GM12878 (cell line): ENCODE data around the gene GPRC5D.

Experiments used
- EZH2 ChIP-seq: IDR thresholded peaks from 2 replicates; pipeline ENCODE4 v1.6.1; 2012; ENCODE audit warnings: low read depth, mild to moderate bottlenecking, control low read depth, inconsistent platforms, low read length, borderline replicate concordance; ENCODE audit not compliant: control insufficient read depth
- HDGF ChIP-seq: fragments of 450-650 bp; IDR thresholded peaks from 2 replicates; pipeline ENCODE4 v1.6.1; 2016; ENCODE audit warnings: antibody characterized with exemption
- NFYA ChIP-seq: IDR thresholded peaks from 2 replicates; pipeline ENCODE4 v1.6.1; 2011; ENCODE audit warnings: low read depth, mild to moderate bottlenecking, low read length, improper control_type of control experiment, borderline replicate concordance
- NRF1 ChIP-seq: conservative IDR thresholded peaks from 2 replicates; pipeline ENCODE4 v1.6.1; 2011; ENCODE audit warnings: mild to moderate bottlenecking, low read depth, low read length, improper control_type of control experiment
- POLR2A ChIP-seq: IDR thresholded peaks from 2 replicates; pipeline ENCODE4 v1.6.1; 2011; ENCODE audit warnings: low read depth, mild to moderate bottlenecking, low read length
- POLR2AphosphoS5 ChIP-seq: IDR thresholded peaks from 2 replicates; pipeline ENCODE4 v1.6.1; 2011; ENCODE audit warnings: mild to moderate bottlenecking, low read length, inconsistent platforms
- SMC3 ChIP-seq: IDR thresholded peaks from 2 replicates; pipeline ENCODE4 v1.6.1; 2011; ENCODE audit warnings: low read length, improper control_type of control experiment, borderline replicate concordance
- TF ChIP-seq, protein P1 (sequence below): IDR thresholded peaks from 2 replicates; pipeline ENCODE4 v1.6.1; 2012; ENCODE audit warnings: mild to moderate bottlenecking, low read depth, low read length
- TF ChIP-seq, protein P2 (sequence below): fragments of 150-350 bp; IDR thresholded peaks from 2 replicates; pipeline ENCODE4 v1.6.1; 2016; ENCODE audit warnings: low read depth, low read length
- TF ChIP-seq, protein P3 (sequence below): fragments of 450-650 bp; formaldehyde crosslinking; IDR thresholded peaks from 2 replicates; pipeline ENCODE4 v1.4.0; 2022; ENCODE audit warnings: mild to moderate bottlenecking, moderate library complexity
- TF ChIP-seq, protein P4 (sequence below): fragments of 450-650 bp; IDR thresholded peaks from 2 replicates; pipeline ENCODE4 v1.6.1; 2018; ENCODE audit warnings: mild to moderate bottlenecking, low read depth, moderate library complexity; ENCODE audit not compliant: partially characterized antibody

DNA sequence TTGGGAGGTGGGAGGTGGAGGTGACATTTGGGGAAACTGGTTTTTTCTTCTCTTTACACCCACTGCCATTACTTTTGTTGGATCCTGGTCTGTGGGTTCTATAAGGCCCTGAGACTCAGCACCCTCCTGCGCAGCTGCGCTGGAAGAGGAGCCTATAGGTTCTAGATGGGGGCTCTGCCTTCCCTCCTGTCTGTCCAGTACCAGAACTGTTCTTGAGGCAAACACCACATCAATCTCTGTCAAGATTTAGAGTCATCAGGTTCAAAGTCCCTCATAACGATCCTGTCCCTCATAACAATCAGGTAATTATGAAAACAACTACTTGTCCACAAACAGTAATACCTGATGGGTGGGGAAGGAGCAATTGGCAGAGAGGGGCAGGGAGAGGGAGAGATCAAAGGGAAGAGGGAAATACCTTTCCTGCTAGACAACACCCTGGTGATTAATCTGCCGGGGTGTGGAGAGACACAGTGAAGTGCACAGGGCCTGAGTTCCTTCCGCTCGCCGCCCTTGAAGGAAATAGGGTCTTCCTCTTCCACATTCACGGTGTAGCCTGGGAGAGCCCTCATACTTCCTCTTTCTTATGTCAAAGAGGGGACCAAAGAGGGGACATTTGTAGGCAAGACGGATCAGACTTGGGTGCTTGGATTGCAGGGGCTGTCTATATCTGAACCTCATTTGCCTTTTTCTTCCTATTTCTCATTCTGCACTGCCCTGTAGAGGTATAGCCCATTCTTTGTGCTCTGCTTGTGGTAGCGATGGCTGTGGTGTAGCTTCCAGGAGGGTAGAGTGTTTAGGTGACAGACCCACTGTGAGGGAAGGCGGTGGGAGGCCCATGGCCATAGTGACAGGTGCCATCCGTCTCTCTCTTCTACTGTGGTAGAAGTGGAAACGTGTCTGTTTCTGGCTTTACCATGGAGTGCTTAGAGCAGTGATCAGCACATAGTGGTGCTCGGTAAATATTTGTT, 48.0 kb downstream of the GPRC5D start:
- TF ChIP-seq POLR2AphosphoS5 (no peak), EZH2 (no peak), NRF1 (no peak), SMC3 (no peak), POLR2A (no peak), HDGF (no peak), NFYA (no peak)
- TF ChIP-seq, protein P1, sequence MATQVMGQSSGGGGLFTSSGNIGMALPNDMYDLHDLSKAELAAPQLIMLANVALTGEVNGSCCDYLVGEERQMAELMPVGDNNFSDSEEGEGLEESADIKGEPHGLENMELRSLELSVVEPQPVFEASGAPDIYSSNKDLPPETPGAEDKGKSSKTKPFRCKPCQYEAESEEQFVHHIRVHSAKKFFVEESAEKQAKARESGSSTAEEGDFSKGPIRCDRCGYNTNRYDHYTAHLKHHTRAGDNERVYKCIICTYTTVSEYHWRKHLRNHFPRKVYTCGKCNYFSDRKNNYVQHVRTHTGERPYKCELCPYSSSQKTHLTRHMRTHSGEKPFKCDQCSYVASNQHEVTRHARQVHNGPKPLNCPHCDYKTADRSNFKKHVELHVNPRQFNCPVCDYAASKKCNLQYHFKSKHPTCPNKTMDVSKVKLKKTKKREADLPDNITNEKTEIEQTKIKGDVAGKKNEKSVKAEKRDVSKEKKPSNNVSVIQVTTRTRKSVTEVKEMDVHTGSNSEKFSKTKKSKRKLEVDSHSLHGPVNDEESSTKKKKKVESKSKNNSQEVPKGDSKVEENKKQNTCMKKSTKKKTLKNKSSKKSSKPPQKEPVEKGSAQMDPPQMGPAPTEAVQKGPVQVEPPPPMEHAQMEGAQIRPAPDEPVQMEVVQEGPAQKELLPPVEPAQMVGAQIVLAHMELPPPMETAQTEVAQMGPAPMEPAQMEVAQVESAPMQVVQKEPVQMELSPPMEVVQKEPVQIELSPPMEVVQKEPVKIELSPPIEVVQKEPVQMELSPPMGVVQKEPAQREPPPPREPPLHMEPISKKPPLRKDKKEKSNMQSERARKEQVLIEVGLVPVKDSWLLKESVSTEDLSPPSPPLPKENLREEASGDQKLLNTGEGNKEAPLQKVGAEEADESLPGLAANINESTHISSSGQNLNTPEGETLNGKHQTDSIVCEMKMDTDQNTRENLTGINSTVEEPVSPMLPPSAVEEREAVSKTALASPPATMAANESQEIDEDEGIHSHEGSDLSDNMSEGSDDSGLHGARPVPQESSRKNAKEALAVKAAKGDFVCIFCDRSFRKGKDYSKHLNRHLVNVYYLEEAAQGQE: no peak
- TF ChIP-seq, protein P2, sequence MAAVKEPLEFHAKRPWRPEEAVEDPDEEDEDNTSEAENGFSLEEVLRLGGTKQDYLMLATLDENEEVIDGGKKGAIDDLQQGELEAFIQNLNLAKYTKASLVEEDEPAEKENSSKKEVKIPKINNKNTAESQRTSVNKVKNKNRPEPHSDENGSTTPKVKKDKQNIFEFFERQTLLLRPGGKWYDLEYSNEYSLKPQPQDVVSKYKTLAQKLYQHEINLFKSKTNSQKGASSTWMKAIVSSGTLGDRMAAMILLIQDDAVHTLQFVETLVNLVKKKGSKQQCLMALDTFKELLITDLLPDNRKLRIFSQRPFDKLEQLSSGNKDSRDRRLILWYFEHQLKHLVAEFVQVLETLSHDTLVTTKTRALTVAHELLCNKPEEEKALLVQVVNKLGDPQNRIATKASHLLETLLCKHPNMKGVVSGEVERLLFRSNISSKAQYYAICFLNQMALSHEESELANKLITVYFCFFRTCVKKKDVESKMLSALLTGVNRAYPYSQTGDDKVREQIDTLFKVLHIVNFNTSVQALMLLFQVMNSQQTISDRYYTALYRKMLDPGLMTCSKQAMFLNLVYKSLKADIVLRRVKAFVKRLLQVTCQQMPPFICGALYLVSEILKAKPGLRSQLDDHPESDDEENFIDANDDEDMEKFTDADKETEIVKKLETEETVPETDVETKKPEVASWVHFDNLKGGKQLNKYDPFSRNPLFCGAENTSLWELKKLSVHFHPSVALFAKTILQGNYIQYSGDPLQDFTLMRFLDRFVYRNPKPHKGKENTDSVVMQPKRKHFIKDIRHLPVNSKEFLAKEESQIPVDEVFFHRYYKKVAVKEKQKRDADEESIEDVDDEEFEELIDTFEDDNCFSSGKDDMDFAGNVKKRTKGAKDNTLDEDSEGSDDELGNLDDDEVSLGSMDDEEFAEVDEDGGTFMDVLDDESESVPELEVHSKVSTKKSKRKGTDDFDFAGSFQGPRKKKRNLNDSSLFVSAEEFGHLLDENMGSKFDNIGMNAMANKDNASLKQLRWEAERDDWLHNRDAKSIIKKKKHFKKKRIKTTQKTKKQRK: no peak
- TF ChIP-seq, protein P3, sequence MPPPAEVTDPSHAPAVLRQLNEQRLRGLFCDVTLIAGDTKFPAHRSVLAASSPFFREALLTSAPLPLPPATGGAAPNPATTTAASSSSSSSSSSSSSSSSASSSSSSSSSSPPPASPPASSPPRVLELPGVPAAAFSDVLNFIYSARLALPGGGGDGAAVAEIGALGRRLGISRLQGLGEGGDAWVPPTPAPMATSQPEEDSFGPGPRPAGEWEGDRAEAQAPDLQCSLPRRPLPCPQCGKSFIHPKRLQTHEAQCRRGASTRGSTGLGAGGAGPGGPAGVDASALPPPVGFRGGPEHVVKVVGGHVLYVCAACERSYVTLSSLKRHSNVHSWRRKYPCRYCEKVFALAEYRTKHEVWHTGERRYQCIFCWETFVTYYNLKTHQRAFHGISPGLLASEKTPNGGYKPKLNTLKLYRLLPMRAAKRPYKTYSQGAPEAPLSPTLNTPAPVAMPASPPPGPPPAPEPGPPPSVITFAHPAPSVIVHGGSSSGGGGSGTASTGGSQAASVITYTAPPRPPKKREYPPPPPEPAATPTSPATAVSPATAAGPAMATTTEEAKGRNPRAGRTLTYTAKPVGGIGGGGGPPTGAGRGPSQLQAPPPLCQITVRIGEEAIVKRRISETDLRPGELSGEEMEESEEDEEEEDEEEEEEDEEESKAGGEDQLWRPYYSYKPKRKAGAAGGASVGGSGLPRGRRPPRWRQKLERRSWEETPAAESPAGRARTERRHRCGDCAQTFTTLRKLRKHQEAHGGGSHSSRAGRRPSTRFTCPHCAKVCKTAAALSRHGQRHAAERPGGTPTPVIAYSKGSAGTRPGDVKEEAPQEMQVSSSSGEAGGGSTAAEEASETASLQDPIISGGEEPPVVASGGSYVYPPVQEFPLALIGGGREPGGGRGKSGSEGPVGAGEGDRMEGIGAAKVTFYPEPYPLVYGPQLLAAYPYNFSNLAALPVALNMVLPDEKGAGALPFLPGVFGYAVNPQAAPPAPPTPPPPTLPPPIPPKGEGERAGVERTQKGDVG: no peak
- TF ChIP-seq, protein P4, sequence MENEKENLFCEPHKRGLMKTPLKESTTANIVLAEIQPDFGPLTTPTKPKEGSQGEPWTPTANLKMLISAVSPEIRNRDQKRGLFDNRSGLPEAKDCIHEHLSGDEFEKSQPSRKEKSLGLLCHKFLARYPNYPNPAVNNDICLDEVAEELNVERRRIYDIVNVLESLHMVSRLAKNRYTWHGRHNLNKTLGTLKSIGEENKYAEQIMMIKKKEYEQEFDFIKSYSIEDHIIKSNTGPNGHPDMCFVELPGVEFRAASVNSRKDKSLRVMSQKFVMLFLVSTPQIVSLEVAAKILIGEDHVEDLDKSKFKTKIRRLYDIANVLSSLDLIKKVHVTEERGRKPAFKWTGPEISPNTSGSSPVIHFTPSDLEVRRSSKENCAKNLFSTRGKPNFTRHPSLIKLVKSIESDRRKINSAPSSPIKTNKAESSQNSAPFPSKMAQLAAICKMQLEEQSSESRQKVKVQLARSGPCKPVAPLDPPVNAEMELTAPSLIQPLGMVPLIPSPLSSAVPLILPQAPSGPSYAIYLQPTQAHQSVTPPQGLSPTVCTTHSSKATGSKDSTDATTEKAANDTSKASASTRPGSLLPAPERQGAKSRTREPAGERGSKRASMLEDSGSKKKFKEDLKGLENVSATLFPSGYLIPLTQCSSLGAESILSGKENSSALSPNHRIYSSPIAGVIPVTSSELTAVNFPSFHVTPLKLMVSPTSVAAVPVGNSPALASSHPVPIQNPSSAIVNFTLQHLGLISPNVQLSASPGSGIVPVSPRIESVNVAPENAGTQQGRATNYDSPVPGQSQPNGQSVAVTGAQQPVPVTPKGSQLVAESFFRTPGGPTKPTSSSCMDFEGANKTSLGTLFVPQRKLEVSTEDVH: no peak
